Colonic mucosa (tissue), 4 donors: ENCODE measurements around the gene ZCCHC18. TPM values are rescaled to one million over a fixed set of nuclear protein-coding genes. Genes with fewer than 3 reads are reported as not detected.

Source experiments
- DNase-seq: peaks from one replicate; pipeline ENCODE4 v3.0.0-alpha.2; 2020
- H3K27ac ChIP-seq: fragments of 200-600 bp; one replicate; pipeline ENCODE4 v1.8.0; 2021
- H3K27me3 ChIP-seq: fragments of 200-600 bp; one replicate; pipeline ENCODE4 v1.8.0; 2021
- H3K36me3 ChIP-seq: fragments of 200-600 bp; one replicate; pipeline ENCODE4 v1.8.0; 2021
- H3K4me1 ChIP-seq: fragments of 200-600 bp; one replicate; pipeline ENCODE4 v1.8.0; 2021; ENCODE audit warnings: mild to moderate bottlenecking
- H3K4me3 ChIP-seq: fragments of 200-600 bp; one replicate; pipeline ENCODE4 v1.8.0; 2021
- H3K9ac ChIP-seq, 2 donors: one replicate each; pipeline ENCODE4 v1.7.0; 2013; ENCODE audit warnings: control low read depth in 2 of 2, low read depth in 2 of 2, low read length in 2 of 2
- H3K9me3 ChIP-seq: fragments of 200-600 bp; one replicate; pipeline ENCODE4 v1.8.0; 2021
- CTCF ChIP-seq: fragments of 200-600 bp; IDR thresholded peaks from one replicate; pipeline ENCODE4 v1.8.0; 2022; ENCODE audit warnings: antibody characterized with exemption, mild to moderate bottlenecking
- intact Hi-C: fragments of 100-400 bp; cut with DNase I; formaldehyde crosslinking; loops from one replicate; pipeline ENCODE4 v1.14.1; 2022
- total RNA-seq, 2 donors: library from RNA; stranded (reverse); fragmentation: NEBNext Ultra II Directional in 1 of 2; extraction: Animal tissue kit (Norgen Biotek cat#: 25700) in 1 of 2; gene quantifications; one replicate each; pipeline ENCODE4 v1.2.1, GENCODE V29; 2021
- donor health status: healthy.
- donor health status: DM: no; HTN: no; CAD: no.
- donor health status: DM: no; HTN: no; CAD: no.

The ZCCHC18 gene
- total RNA-seq, 2 donors from 2014 or later, result 0.98 TPM; not detected in 1

GRCh38 chrX:104085477-104085876 is 26.8 kb upstream of the ZCCHC18 start:
- H3K36me3 ChIP-seq, result no peaks in the 10 kb centered on the region
- TF ChIP-seq CTCF, result no peak
- no peak for DNase-seq
- no peaks in the 10 kb centered on the region for H3K4me1 ChIP-seq
- no peak overlapping the region for H3K27ac ChIP-seq
- H3K9me3 ChIP-seq, result no peaks in the 10 kb centered on the region
- H3K27me3 ChIP-seq, result peaks cover 5% of the 10 kb centered on the region
- H3K4me3 ChIP-seq, result no peak overlapping the region
- no peak overlapping the region for H3K9ac ChIP-seq
- intact Hi-C loops, result no loop called here

- H3K9ac ChIP-seq, result no peak overlapping the region
These were observed 26.4 kb upstream of the ZCCHC18 start for GRCh38 chrX:104085919-104086318.

GRCh38 chrX:104098151-104098808 is 14.0 kb upstream of the ZCCHC18 start:
- Histone ChIP-seq H3K9ac (no peak overlapping the region), H3K4me3 (no peak overlapping the region), H3K27ac (no peak overlapping the region), H3K36me3 (no peaks in the 10 kb centered on the region), H3K27me3 (peaks cover 5% of the 10 kb centered on the region), H3K4me1 (no peaks in the 10 kb centered on the region), H3K9me3 (no peaks in the 10 kb centered on the region)
- TF ChIP-seq CTCF, result peak; percentile 61
- intact Hi-C loops, result no loop called here
- peak; percentile 54 for DNase-seq

More at GRCh38 chrX:104085919-104086318, 26.4 kb upstream of the ZCCHC18 start:
- no peaks in the 10 kb centered on the region for H3K4me1 ChIP-seq
- TF ChIP-seq CTCF, result no peak
- no peak overlapping the region for H3K4me3 ChIP-seq
- H3K36me3 ChIP-seq, result no peaks in the 10 kb centered on the region
- no peaks in the 10 kb centered on the region for H3K9me3 ChIP-seq
- no peak for DNase-seq
- intact Hi-C loops, result no loop called here
- peaks cover 5% of the 10 kb centered on the region for H3K27me3 ChIP-seq
- no peak overlapping the region for H3K27ac ChIP-seq

GRCh38 chrX:104098919-104099318 is 13.4 kb upstream of the ZCCHC18 start:
- no peaks in the 10 kb centered on the region for H3K36me3 ChIP-seq
- H3K9me3 ChIP-seq, result no peaks in the 10 kb centered on the region
- H3K4me1 ChIP-seq, result no peaks in the 10 kb centered on the region
- H3K27me3 ChIP-seq, result peaks cover 5% of the 10 kb centered on the region
- H3K4me3 ChIP-seq, result no peak overlapping the region
- DNase-seq, result no peak
- H3K27ac ChIP-seq, result no peak overlapping the region
- TF ChIP-seq CTCF, result no peak
- intact Hi-C loops, result no loop called here
- no peak overlapping the region for H3K9ac ChIP-seq

- intact Hi-C loops, result no loop called here
- Histone ChIP-seq H3K27me3 (peaks cover 3% of the 10 kb centered on the region), H3K9me3 (no peaks in the 10 kb centered on the region), H3K4me3 (no peak overlapping the region), H3K36me3 (no peaks in the 10 kb centered on the region), H3K9ac (no peak overlapping the region), H3K27ac (no peak overlapping the region), H3K4me1 (no peaks in the 10 kb centered on the region)
- DNase-seq, result no peak
- TF ChIP-seq CTCF, result no peak
These were observed 7.6 kb upstream of the ZCCHC18 start for GRCh38 chrX:104104676-104105075.
